Activated naive CD8-positive, alpha-beta T cell (primary cell): Measurements from ENCODE around the gene C1orf185.

Experiments used
- H3K27ac Mint-ChIP-seq: one replicate; pipeline ENCODE4 v1.8.0; 2021; ENCODE audit warnings: mixed read lengths
- H3K27me3 Mint-ChIP-seq: one replicate; pipeline ENCODE4 v1.8.0; 2021; ENCODE audit warnings: mixed read lengths
- H3K36me3 Mint-ChIP-seq: one replicate; pipeline ENCODE4 v1.8.0; 2021; ENCODE audit warnings: mixed read lengths
- H3K4me1 Mint-ChIP-seq: one replicate; pipeline ENCODE4 v1.8.0; 2021; ENCODE audit warnings: low read depth, mixed read lengths
- H3K4me3 Mint-ChIP-seq: one replicate; pipeline ENCODE4 v1.8.0; 2021; ENCODE audit warnings: mild to moderate bottlenecking, mixed read lengths
- H3K9me3 Mint-ChIP-seq: one replicate; pipeline ENCODE4 v1.8.0; 2021; ENCODE audit warnings: low read depth, mixed read lengths

The C1orf185 gene

DNA sequence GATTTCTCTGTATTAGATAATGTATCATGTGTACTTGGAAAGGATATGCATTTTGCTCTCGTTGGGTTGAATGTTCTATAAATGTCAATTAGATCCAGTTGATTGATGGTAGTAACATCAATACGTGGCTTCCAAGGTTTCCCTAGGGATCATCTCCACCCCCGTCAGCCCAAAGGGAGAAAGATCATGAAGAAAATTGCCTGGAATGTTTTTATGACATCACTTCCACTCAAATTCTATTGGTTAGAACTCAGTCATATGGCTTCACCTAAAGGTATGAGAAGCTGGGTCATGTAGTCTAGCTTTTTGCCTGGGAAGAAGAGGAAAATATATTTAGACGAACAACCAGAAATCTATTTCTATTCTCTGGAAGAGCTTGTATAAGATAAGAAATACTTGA is at the start of gene C1orf185:
C1orf185 (plus strand) TSS at position 253 of the 400 bp plus-strand sequence; CDS start at position 259, 6 bp downstream.
- H3K9me3 Mint-ChIP-seq: no peaks in the 10 kb centered on the region
- no peaks in the 10 kb centered on the region for H3K36me3 Mint-ChIP-seq
- peaks cover 7% of the 10 kb centered on the region for H3K27me3 Mint-ChIP-seq
- H3K4me1 Mint-ChIP-seq: no peaks in the 10 kb centered on the region
- no peak within 1 kb of the TSS for H3K4me3 Mint-ChIP-seq
- no peak within 1 kb of the TSS for H3K27ac Mint-ChIP-seq

DNA sequence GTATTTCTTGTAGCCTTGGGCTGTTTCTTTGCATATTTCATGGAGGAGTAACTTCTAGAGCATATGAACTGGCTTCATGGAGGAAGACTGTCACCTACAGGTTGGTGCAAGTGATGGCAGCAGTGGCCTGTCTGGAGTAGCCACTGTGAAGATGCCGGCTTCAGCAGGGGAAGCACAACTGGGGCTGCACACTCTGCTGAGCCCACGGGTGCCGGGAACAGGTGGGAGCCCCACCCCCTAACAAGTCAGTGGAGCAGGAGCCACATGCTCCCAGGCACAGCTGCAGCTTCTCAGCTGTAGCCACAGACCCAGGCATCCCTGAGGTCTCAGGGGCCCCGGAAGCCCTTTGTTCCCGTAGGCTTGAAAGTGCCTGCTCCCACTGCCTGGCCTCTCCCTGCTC is 43.2 kb upstream of the C1orf185 start:
- H3K27ac Mint-ChIP-seq: no peak overlapping the region
- no peaks in the 10 kb centered on the region for H3K4me1 Mint-ChIP-seq
- H3K27me3 Mint-ChIP-seq: peaks cover 13% of the 10 kb centered on the region
- H3K4me3 Mint-ChIP-seq: no peak overlapping the region
- peaks cover 4% of the 10 kb centered on the region for H3K9me3 Mint-ChIP-seq
- H3K36me3 Mint-ChIP-seq: peaks cover 5% of the 10 kb centered on the region

GRCh38 chr1:51061231-51061918 is 40.7 kb upstream of the C1orf185 start:
- Mint-ChIP-seq H3K27me3 (peaks cover 15% of the 10 kb centered on the region), H3K36me3 (peaks cover 5% of the 10 kb centered on the region), H3K4me1 (no peaks in the 10 kb centered on the region), H3K27ac (no peak overlapping the region), H3K9me3 (peaks cover 4% of the 10 kb centered on the region), H3K4me3 (no peak overlapping the region)

DNA sequence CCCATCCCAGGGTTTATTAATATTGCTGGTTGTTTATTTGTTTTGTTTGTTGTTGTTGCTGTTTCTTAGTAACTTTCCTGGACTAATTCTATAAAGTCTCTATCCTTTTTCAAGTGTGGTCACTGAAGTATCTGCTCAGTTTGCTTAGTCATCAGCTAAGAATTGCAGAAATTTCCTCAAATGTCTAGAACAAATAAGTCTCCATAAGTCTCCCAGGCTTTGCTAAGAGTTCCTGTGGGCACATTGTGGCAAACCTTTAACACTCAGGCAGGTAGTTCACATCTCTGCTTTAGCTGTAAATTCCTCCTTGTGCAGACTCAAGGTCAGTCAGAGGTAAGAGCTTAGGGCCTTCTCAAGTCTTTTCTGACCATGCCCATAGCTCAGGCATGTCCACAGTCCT is 38.9 kb upstream of the C1orf185 start:
- Mint-ChIP-seq H3K36me3 (no peaks in the 10 kb centered on the region), H3K27me3 (peaks cover 16% of the 10 kb centered on the region), H3K27ac (no peak overlapping the region), H3K4me1 (no peaks in the 10 kb centered on the region), H3K4me3 (no peak overlapping the region), H3K9me3 (peaks cover under 1% of the 10 kb centered on the region)

DNA sequence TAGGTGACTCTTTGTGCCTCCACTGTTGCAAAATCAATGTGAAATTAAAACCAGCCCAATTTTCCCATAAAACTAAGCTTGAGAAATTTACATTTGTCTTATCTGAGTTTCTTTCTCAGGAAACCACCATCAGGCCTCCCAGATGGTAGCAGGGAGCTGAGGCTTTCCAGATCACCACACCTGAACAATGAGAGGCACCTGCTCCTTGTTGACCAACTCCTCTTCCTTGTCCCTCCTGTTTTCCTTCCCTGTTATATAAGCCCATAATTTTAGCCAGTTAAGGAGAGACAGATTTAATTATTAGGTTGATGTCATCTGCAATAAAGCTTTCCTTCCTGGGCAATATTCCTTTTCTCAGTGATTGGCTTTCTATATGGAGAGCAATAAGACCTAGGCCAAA is 32.0 kb upstream of the C1orf185 start:
- Mint-ChIP-seq H3K9me3 (no peaks in the 10 kb centered on the region), H3K36me3 (no peaks in the 10 kb centered on the region), H3K4me1 (no peaks in the 10 kb centered on the region), H3K27me3 (peaks cover 25% of the 10 kb centered on the region), H3K27ac (no peak overlapping the region), H3K4me3 (no peak overlapping the region)

- Mint-ChIP-seq H3K4me3 (no peak overlapping the region), H3K36me3 (no peaks in the 10 kb centered on the region), H3K9me3 (no peaks in the 10 kb centered on the region), H3K27ac (no peak overlapping the region), H3K27me3 (peaks cover 24% of the 10 kb centered on the region), H3K4me1 (no peaks in the 10 kb centered on the region)
Observed at GRCh38 chr1:51070640-51071039, 31.4 kb upstream of the C1orf185 start.

DNA sequence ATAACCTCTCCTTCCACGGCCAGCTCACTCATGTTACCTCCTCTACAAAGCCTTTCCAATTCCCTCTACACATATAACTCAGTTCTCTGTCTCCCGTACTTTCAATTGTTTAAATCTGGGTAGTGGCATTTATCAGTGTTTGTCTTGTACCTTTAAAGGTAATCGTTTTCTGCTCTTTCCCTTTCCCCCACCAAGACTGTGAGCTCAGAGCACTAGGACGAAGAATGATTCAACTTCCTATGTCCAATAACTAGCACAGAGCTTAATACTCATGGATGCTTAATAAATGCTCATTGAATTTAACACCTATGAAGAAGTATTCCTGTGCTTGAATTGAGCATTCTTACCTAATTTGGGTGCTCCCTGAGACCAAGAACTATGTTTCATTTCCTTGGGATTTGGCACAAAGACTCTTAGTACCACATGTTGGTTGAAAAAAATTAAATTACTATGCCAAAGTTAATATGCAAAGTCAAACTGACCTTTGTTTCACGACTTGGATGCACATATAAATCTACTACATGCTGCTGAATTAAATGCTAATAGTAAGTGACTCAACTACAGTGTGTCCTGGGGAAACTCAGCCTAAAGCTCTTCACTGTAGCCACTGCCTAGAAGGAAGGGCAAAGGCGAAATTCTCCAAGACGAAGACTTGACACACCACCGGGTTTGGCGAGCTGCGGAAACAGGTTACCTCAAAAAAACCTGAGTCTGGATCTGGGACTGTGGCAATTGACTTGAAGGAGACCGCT is 30.6 kb upstream of the C1orf185 start:
- H3K4me3 Mint-ChIP-seq: no peak overlapping the region
- no peaks in the 10 kb centered on the region for H3K9me3 Mint-ChIP-seq
- H3K4me1 Mint-ChIP-seq: no peaks in the 10 kb centered on the region
- no peaks in the 10 kb centered on the region for H3K36me3 Mint-ChIP-seq
- H3K27ac Mint-ChIP-seq: no peak overlapping the region
- H3K27me3 Mint-ChIP-seq: peaks cover 22% of the 10 kb centered on the region

- Mint-ChIP-seq H3K27me3 (peaks cover 22% of the 10 kb centered on the region), H3K4me1 (no peaks in the 10 kb centered on the region), H3K27ac (no peak overlapping the region)
Observed at GRCh38 chr1:51072043-51072439, 30.0 kb upstream of the C1orf185 start.

DNA sequence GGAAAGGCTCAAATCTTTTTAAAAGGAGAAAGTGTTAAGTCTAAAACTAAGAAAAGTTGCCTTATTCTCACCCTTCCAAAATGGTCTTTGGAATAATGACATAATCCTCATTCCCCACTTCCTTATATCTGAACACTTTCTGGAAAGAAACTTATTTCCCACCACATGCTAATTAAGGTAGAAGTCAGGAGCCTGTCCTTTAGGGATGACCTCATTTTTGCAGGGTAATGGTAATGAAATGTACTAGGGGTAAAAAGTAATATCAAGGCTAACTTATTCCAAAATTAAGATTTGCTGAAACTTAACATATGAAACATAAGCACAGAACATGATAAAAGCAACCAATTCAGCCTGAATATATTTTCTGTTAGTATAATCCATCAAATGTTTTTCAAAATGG is 29.4 kb upstream of the C1orf185 start:
- Mint-ChIP-seq H3K9me3 (no peaks in the 10 kb centered on the region), H3K4me3 (no peak overlapping the region), H3K27me3 (peaks cover 20% of the 10 kb centered on the region), H3K36me3 (no peaks in the 10 kb centered on the region), H3K27ac (no peak overlapping the region), H3K4me1 (no peaks in the 10 kb centered on the region)

More at GRCh38 chr1:51072043-51072439, 30.0 kb upstream of the C1orf185 start:
- H3K36me3 Mint-ChIP-seq: no peaks in the 10 kb centered on the region
- H3K4me3 Mint-ChIP-seq: no peak overlapping the region
- no peaks in the 10 kb centered on the region for H3K9me3 Mint-ChIP-seq

DNA sequence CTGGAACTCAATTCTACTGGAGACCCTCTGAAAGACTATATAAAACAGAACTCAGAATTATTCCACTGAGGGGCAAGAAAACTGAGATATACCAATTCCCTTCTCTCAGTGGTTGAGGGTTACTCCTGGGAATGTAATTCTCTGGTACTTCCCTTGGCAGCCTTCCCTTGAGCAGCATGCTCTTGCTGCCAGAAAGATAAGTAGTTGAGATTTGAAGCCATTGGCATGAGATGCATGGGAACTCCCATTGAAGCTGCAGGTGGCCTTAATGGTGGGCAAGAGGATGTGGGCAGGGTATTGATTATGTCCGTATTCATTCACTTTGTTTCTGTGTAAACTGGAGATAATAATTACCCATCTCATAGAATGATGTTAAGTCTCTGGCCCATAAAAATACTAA is 28.6 kb upstream of the C1orf185 start:
- Mint-ChIP-seq H3K36me3 (no peaks in the 10 kb centered on the region), H3K27me3 (peaks cover 17% of the 10 kb centered on the region), H3K9me3 (no peaks in the 10 kb centered on the region), H3K4me1 (no peaks in the 10 kb centered on the region), H3K4me3 (no peak overlapping the region), H3K27ac (no peak overlapping the region)

- Mint-ChIP-seq H3K9me3 (peaks cover 8% of the 10 kb centered on the region), H3K4me3 (no peak overlapping the region), H3K27me3 (peaks cover 25% of the 10 kb centered on the region), H3K4me1 (no peaks in the 10 kb centered on the region), H3K27ac (no peak overlapping the region), H3K36me3 (no peaks in the 10 kb centered on the region)
Observed at GRCh38 chr1:51086496-51087271, 15.3 kb upstream of the C1orf185 start.

DNA sequence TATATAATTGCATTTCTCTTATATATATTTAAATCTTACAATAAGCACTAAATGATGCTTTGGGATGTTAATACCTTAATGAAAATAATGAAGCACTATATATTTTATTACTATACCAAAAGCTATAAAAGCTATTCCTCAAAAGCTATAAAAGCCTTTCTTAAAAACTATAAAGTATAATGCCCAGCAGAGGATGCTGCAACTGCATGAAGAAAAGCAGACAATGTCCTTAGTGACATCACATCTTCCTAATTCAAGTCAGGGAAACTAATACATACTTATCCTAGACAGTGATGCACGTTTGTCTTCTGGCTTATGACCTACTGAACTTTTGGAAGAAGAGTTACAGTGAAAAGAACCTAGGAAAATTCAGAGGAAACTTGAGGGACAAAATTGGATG is 13.6 kb upstream of the C1orf185 start:
- H3K27me3 Mint-ChIP-seq: peaks cover 25% of the 10 kb centered on the region
- H3K36me3 Mint-ChIP-seq: no peaks in the 10 kb centered on the region

DNA sequence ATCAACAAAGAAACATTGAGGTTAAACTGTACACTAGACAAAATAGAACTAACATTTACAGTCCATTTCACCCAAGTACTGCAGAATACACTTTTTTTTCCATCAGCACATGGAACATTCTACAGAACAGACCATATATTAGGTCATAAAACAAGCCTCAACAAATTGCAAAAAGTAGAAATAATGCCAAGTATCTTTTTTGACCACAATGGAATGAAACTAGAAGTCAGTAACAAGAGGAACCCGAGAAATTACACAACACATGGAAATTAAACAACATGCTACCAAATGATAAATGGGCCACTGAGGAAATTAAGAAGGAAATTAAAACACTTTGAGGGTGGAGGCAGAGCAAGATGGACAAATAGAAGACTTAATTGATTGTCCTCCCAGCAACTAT is 8.4 kb upstream of the C1orf185 start:
- Mint-ChIP-seq H3K27me3 (peaks cover 24% of the 10 kb centered on the region), H3K9me3 (peaks cover 13% of the 10 kb centered on the region), H3K27ac (no peak overlapping the region), H3K4me3 (no peak overlapping the region), H3K36me3 (peaks cover 5% of the 10 kb centered on the region), H3K4me1 (no peaks in the 10 kb centered on the region)

More for the DNA sequence above, 13.6 kb upstream of the C1orf185 start:
- Mint-ChIP-seq H3K9me3 (peaks cover 8% of the 10 kb centered on the region), H3K27ac (no peak overlapping the region), H3K4me3 (no peak overlapping the region), H3K4me1 (no peaks in the 10 kb centered on the region)

GRCh38 chr1:51097171-51097570 is 4.9 kb upstream of the C1orf185 start:
- Mint-ChIP-seq H3K27me3 (peaks cover 21% of the 10 kb centered on the region), H3K27ac (no peak overlapping the region), H3K36me3 (peaks cover 5% of the 10 kb centered on the region), H3K9me3 (peaks cover 6% of the 10 kb centered on the region), H3K4me1 (no peaks in the 10 kb centered on the region), H3K4me3 (no peak overlapping the region)

GRCh38 chr1:51100264-51100880 is 1.7 kb upstream of the C1orf185 start:
- Mint-ChIP-seq H3K27me3 (peaks cover 13% of the 10 kb centered on the region), H3K36me3 (peaks cover 5% of the 10 kb centered on the region), H3K4me3 (no peak overlapping the region), H3K4me1 (no peaks in the 10 kb centered on the region), H3K27ac (no peak overlapping the region), H3K9me3 (peaks cover 6% of the 10 kb centered on the region)
